Activated CD8-positive, alpha-beta T cell treated with anti-CD3 and anti-CD28 coated beads, Interleukin-2, amount 10 ng/mL, durations not matched to agents 7 days and 5 days (primary cell): ENCODE results near the gene SPARC. TPM values are rescaled to one million over a fixed set of nuclear protein-coding genes. Genes with fewer than 3 reads are reported as not detected.

ENCODE experiments used
- ATAC-seq: fragments of 150-1000 bp; cut with Tn5 transposase; one replicate; pipeline ENCODE4 v1.10.0; 2021; ENCODE audit warnings: moderate library complexity
- CTCF ChIA-PET: fragments of 350-600 bp; sonication (Branson Sonifier 250); formaldehyde crosslinking; loops from one replicate; lab custom pipeline; 2021; ENCODE audit warnings: antibody characterized with exemption; lab: Charles Lee
- POLR2A ChIA-PET: fragments of 350-600 bp; sonication (Branson Sonifier 250); formaldehyde crosslinking; loops from one replicate; lab custom pipeline; 2021; ENCODE audit warnings: antibody characterized with exemption; lab: Charles Lee
- DNase-seq: peaks from one replicate; pipeline ENCODE4 v3.0.0-alpha.2; 2020
- H3K27ac Mint-ChIP-seq: one replicate; pipeline ENCODE4 v1.8.0; 2021; ENCODE audit warnings: mild to moderate bottlenecking, mixed read lengths
- H3K27me3 Mint-ChIP-seq: one replicate; pipeline ENCODE4 v1.8.0; 2021; ENCODE audit warnings: low read depth, mixed read lengths
- H3K36me3 Mint-ChIP-seq: one replicate; pipeline ENCODE4 v1.8.0; 2021; ENCODE audit warnings: low read depth, mixed read lengths
- H3K4me1 Mint-ChIP-seq: one replicate; pipeline ENCODE4 v1.8.0; 2021; ENCODE audit warnings: low read depth, mixed read lengths
- H3K4me3 Mint-ChIP-seq: one replicate; pipeline ENCODE4 v1.8.0; 2021; ENCODE audit warnings: mild to moderate bottlenecking, mixed read lengths
- H3K9me3 Mint-ChIP-seq: one replicate; pipeline ENCODE4 v1.8.0; 2022; ENCODE audit warnings: mixed read lengths; ENCODE audit not compliant: insufficient read depth
- total RNA-seq, 2 experiments: library from RNA; stranded (reverse); gene quantifications; one replicate each; pipeline ENCODE4 v1.2.3, GENCODE V29; 2021

Gene SPARC
- total RNA-seq, 2 experiments from 2014 or later = not detected

GRCh38 chr5:151676314-151676712, 10.4 kb downstream of the SPARC start:
- peaks cover 6% of the 10 kb centered on the region for H3K27me3 Mint-ChIP-seq

DNA sequence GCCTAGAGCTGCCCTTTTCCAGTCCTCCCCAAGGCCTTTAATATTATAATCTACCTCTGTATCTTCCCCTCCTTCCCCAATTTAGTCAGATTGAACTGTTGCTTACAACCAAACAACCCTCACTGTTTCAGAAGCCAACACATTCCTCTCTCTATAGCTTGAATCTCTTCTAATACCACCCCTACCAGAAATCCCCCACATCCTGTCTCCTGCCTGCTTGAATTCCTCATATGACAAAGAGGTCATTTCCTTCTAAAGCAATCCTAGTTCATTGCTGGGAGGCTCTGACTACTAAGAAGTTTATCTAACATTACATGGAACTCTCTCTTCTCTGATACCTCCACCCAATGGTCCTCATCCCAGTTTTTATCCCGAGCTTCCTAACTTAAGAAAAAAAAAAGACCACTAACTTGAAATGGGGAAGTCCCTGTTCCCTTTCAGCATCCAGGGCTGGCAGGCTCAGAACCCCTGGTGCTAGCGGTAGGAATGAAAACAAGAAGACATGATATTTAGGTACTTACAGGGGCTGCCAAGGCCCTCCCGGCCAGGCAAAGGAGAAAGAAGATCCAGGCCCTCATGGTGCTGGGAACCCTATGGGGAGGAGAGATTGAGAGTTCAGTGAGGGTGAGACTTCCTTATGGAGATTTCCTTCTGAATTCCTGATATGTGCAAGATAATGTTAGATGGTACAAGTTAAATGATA, 11.0 kb downstream of the SPARC start:
- H3K4me1 Mint-ChIP-seq = peaks cover 4% of the 10 kb centered on the region
- DNase-seq = no peak
- ChIA-PET POLR2A (no interaction called here), CTCF (interaction anchor here (1.2 kb wide), 1 partner anchor 9 kb away, joined by 3 read pairs; no protein-coding TSS in a partner anchor)
- peaks cover 6% of the 10 kb centered on the region for H3K27me3 Mint-ChIP-seq
- no peak overlapping the region for H3K4me3 Mint-ChIP-seq
- no peak overlapping the region for H3K27ac Mint-ChIP-seq
- no peaks in the 10 kb centered on the region for H3K36me3 Mint-ChIP-seq
- no peaks in the 10 kb centered on the region for H3K9me3 Mint-ChIP-seq
- no peak for ATAC-seq

More at GRCh38 chr5:151676314-151676712, 10.4 kb downstream of the SPARC start:
- no peak overlapping the region for H3K4me3 Mint-ChIP-seq
- no peaks in the 10 kb centered on the region for H3K36me3 Mint-ChIP-seq
- ChIA-PET POLR2A (no interaction called here), CTCF (interaction anchor here (1.0 to 1.2 kb wide), 2 partner anchors 10 to 24 kb away, joined by 3 read pairs; no protein-coding TSS in a partner anchor)
- DNase-seq (no peak), ATAC-seq (no peak)
- H3K27ac Mint-ChIP-seq = no peak overlapping the region
- no peaks in the 10 kb centered on the region for H3K9me3 Mint-ChIP-seq
- H3K4me1 Mint-ChIP-seq = peaks cover 4% of the 10 kb centered on the region

GRCh38 chr5:151674626-151675610, 11.8 kb downstream of the SPARC start:
- no peaks in the 10 kb centered on the region for H3K36me3 Mint-ChIP-seq
- no peaks in the 10 kb centered on the region for H3K9me3 Mint-ChIP-seq
- H3K4me1 Mint-ChIP-seq = peaks cover 4% of the 10 kb centered on the region
- H3K4me3 Mint-ChIP-seq = no peak overlapping the region
- H3K27ac Mint-ChIP-seq = no peak overlapping the region
- POLR2A ChIA-PET = no interaction called here
- DNase-seq (no peak), ATAC-seq (no peak)
- CTCF ChIA-PET = interaction anchor here (1.7 kb wide), 1 partner anchor 96 kb away, joined by 4 read pairs; no protein-coding TSS in a partner anchor
- H3K27me3 Mint-ChIP-seq = peaks cover 11% of the 10 kb centered on the region

- H3K4me3 Mint-ChIP-seq = no peak overlapping the region
- no peak for ATAC-seq
- H3K27me3 Mint-ChIP-seq = peaks cover 11% of the 10 kb centered on the region
- H3K27ac Mint-ChIP-seq = no peak overlapping the region
- ChIA-PET CTCF (interaction anchor here (1.7 kb wide), 1 partner anchor 98 kb away, joined by 4 read pairs; no protein-coding TSS in a partner anchor), POLR2A (no interaction called here)
- no peaks in the 10 kb centered on the region for H3K36me3 Mint-ChIP-seq
- H3K9me3 Mint-ChIP-seq = no peaks in the 10 kb centered on the region
- DNase-seq = no peak
- peaks cover 4% of the 10 kb centered on the region for H3K4me1 Mint-ChIP-seq
Observed at GRCh38 chr5:151673421-151673820, 13.3 kb downstream of the SPARC start.

DNA sequence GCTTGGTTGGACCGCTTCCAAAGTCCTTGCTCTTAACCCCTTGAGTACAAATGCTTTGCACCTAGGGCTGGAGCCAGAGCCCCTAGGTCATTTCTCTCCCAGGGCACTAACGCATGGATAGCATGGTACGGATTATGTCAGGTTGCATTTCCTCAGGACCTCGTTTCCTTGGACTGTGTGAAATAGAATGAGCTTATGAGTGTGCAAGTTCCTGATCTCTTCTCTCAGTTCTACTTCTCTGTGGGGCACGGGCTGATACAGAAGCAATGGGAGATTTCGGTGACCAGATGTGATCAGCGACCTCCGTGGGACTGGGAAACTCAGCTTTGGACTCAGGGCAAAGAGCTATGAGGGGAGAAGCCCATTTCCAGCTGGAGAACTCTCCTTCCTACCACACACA, 14.2 kb downstream of the SPARC start:
- ChIA-PET CTCF (interaction anchor here (1.0 to 3.6 kb wide), 3 partner anchors 14 to 68 kb away, joined by 3 to 16 read pairs (median 8); no protein-coding TSS in a partner anchor), POLR2A (no interaction called here)
- H3K4me3 Mint-ChIP-seq = no peak overlapping the region
- no peaks in the 10 kb centered on the region for H3K9me3 Mint-ChIP-seq
- no peaks in the 10 kb centered on the region for H3K36me3 Mint-ChIP-seq
- DNase-seq = no peak
- H3K27me3 Mint-ChIP-seq = peaks cover 11% of the 10 kb centered on the region
- H3K27ac Mint-ChIP-seq = no peak overlapping the region
- peaks cover 4% of the 10 kb centered on the region for H3K4me1 Mint-ChIP-seq
- no peak for ATAC-seq

GRCh38 chr5:151671950-151672349, 14.8 kb downstream of the SPARC start:
- POLR2A ChIA-PET = no interaction called here
- CTCF ChIA-PET = interaction anchor here (1.0 to 3.6 kb wide), 3 partner anchors 13 to 69 kb away, joined by 3 to 16 read pairs (median 8); no protein-coding TSS in a partner anchor
- no peak overlapping the region for H3K4me3 Mint-ChIP-seq
- peaks cover 4% of the 10 kb centered on the region for H3K4me1 Mint-ChIP-seq
- H3K9me3 Mint-ChIP-seq = no peaks in the 10 kb centered on the region
- ATAC-seq (no peak), DNase-seq (no peak)
- no peaks in the 10 kb centered on the region for H3K36me3 Mint-ChIP-seq
- no peak overlapping the region for H3K27ac Mint-ChIP-seq
- H3K27me3 Mint-ChIP-seq = peaks cover 8% of the 10 kb centered on the region

- H3K9me3 Mint-ChIP-seq = no peaks in the 10 kb centered on the region
- DNase-seq = no peak
- ATAC-seq = no peak
- no peak overlapping the region for H3K27ac Mint-ChIP-seq
- peaks cover 4% of the 10 kb centered on the region for H3K4me1 Mint-ChIP-seq
- POLR2A ChIA-PET = no interaction called here
- H3K27me3 Mint-ChIP-seq = peaks cover 8% of the 10 kb centered on the region
- no peaks in the 10 kb centered on the region for H3K36me3 Mint-ChIP-seq
- CTCF ChIA-PET = interaction anchor here (1.0 to 3.6 kb wide), 4 partner anchors 12 to 100 kb away, joined by 4 to 16 read pairs (median 8); no protein-coding TSS in a partner anchor
- H3K4me3 Mint-ChIP-seq = no peak overlapping the region
Observed at GRCh38 chr5:151670953-151671636, 15.6 kb downstream of the SPARC start.

GRCh38 chr5:151670083-151670686, 16.5 kb downstream of the SPARC start:
- H3K27ac Mint-ChIP-seq = no peak overlapping the region
- ChIA-PET CTCF (interaction anchor here (1.0 to 3.6 kb wide), 3 partner anchors 11 to 101 kb away, joined by 4 to 16 read pairs (median 9); no protein-coding TSS in a partner anchor), POLR2A (no interaction called here)
- H3K4me3 Mint-ChIP-seq = no peak overlapping the region
- DNase-seq = no peak
- H3K9me3 Mint-ChIP-seq = no peaks in the 10 kb centered on the region
- H3K36me3 Mint-ChIP-seq = no peaks in the 10 kb centered on the region
- peaks cover 5% of the 10 kb centered on the region for H3K27me3 Mint-ChIP-seq
- no peak for ATAC-seq
- H3K4me1 Mint-ChIP-seq = no peaks in the 10 kb centered on the region

DNA sequence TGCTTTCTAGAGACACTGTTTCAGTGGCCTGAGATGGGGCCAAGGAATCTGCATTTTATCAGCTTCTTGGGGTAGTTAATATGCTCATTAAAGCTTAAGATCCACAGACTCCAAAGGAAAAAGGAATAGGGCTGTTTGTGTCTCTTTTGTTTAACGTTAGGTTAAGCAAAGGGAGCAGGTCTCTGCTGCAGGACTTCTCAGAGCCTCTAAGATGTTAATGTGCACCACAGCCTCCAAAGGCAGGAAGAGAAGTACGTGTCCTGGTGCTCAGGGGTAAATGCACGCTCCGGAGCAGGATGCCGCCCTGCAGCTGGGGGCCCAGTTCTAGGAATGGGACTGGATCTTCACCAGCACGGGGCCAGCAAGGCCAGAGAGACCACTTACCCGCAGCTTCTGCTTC, 19.6 kb downstream of the SPARC start:
- Mint-ChIP-seq H3K4me1 (peaks cover 9% of the 10 kb centered on the region), H3K27ac (no peak overlapping the region), H3K4me3 (no peak overlapping the region), H3K9me3 (no peaks in the 10 kb centered on the region), H3K27me3 (peaks cover 8% of the 10 kb centered on the region), H3K36me3 (no peaks in the 10 kb centered on the region)
- ChIA-PET CTCF (interaction anchor here (1.5 to 1.9 kb wide), 2 partner anchors 8 to 16 kb away, joined by 3 to 7 read pairs; no protein-coding TSS in a partner anchor), POLR2A (no interaction called here)
- DNase-seq (no peak), ATAC-seq (no peak)

DNA sequence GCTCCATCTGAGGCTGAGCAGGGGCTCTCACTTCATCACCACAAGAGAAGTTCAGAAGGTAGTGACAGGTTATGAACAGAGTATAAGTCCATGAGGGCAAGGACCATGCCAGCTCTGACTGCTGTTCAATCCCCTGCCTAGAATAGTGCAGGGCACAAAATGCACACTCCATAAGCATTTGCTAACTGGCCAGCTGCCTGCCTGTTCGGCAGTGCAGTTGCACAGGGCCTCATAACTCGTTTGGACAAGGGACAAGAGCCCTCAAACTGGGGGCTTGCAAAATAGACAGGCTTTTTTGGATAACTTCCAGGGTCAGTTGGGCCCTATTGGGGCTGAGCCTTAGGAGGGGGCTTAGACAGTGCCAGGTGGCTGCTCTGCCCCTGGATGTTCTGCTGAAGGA, 21.1 kb downstream of the SPARC start:
- Mint-ChIP-seq H3K4me1 (peaks cover 9% of the 10 kb centered on the region), H3K36me3 (no peaks in the 10 kb centered on the region), H3K4me3 (no peak overlapping the region), H3K9me3 (no peaks in the 10 kb centered on the region), H3K27ac (no peak overlapping the region), H3K27me3 (peaks cover 15% of the 10 kb centered on the region)
- no peak for ATAC-seq
- no peak for DNase-seq
- ChIA-PET POLR2A (no interaction called here), CTCF (no interaction called here)
